Cardiac muscle cell (in vitro differentiated cells and primary cell): ENCODE results near the gene TMEM191C. TPM values are rescaled to one million over a fixed set of nuclear protein-coding genes. Genes with fewer than 3 reads are reported as not detected.
"Not testable (repeated sequence)": the region's sequence is repeated elsewhere in the genome, so short reads cannot be mapped to it uniquely, and the experiment has no call there.

Source experiments
- DNase-seq, 2 donors: peaks; one replicate each; pipeline versions ENCODE4 v3.0.0 to v3.0.0-alpha.2; 2010 to 2017; ENCODE audit warnings: low read depth in 1 of 2, low spot score in 1 of 2
- H3K27ac ChIP-seq: fragments of 200-600 bp; sonication (generic); 2 replicates; pipeline ENCODE4 v1.5.1; 2016
- H3K27me3 ChIP-seq: fragments of 200-600 bp; sonication (generic); 2 replicates; pipeline ENCODE4 v1.6.0; 2016; ENCODE audit warnings: control low read depth
- H3K36me3 ChIP-seq: fragments of 200-600 bp; sonication (generic); 2 replicates; pipeline ENCODE4 v1.5.1; 2016; ENCODE audit warnings: control low read depth
- H3K4me1 ChIP-seq: fragments of 200-600 bp; sonication (generic); 2 replicates; pipeline ENCODE4 v1.8.1; 2017; ENCODE audit warnings: low read depth, mild to moderate bottlenecking, mixed run types
- H3K4me3 ChIP-seq: fragments of 200-600 bp; sonication (generic); 2 replicates; pipeline ENCODE4 v1.5.1; 2016; ENCODE audit warnings: mild to moderate bottlenecking
- H3K9me3 ChIP-seq: fragments of 200-600 bp; sonication (generic); 2 replicates; pipeline ENCODE4 v1.5.1; 2017; ENCODE audit warnings: low read depth, mild to moderate bottlenecking, control low read depth
- CTCF ChIP-seq: IDR thresholded peaks from 2 replicates; pipeline ENCODE4 v1.5.1; 2012; ENCODE audit warnings: low read depth, mild to moderate bottlenecking, low read length
- polyA plus RNA-seq: library from polyadenylated mRNA; unstranded; fragments of >200 nt; fragmentation: Nextera tagmentation; extraction: Ambion mirVana; gene quantifications from 2 replicates; pipeline ENCODE4 v1.2.1, GENCODE V29; 2016
- total RNA-seq: library from RNA; depleted of rRNA; stranded (reverse); fragments of >200 nt; gene quantifications from 2 replicates; pipeline ENCODE4 v1.2.3, GENCODE V29; 2016

Gene TMEM191C
- total and polyA plus RNA-seq, 2 experiments from 2014 or later, result 11.3 to 13.8 TPM

- no peak overlapping the region for H3K4me3 ChIP-seq
- H3K36me3 ChIP-seq, result no peaks in the 10 kb centered on the region
- no peaks in the 10 kb centered on the region for H3K4me1 ChIP-seq
- H3K27ac ChIP-seq, result no peak overlapping the region
- H3K9me3 ChIP-seq, result no peaks in the 10 kb centered on the region
- TF ChIP-seq CTCF, result no peak
- no peak for DNase-seq
- H3K27me3 ChIP-seq, result no peaks in the 10 kb centered on the region
These were observed 11.7 kb upstream of the TMEM191C start for GRCh38 chr22:21455334-21456089.

GRCh38 chr22:21457023-21457787 is 10.0 kb upstream of the TMEM191C start:
- Histone ChIP-seq H3K27ac (peak overlapping the region; percentile 48), H3K9me3 (no peaks in the 10 kb centered on the region), H3K27me3 (no peaks in the 10 kb centered on the region), H3K36me3 (no peaks in the 10 kb centered on the region), H3K4me1 (no peaks in the 10 kb centered on the region), H3K4me3 (no peak overlapping the region)
- TF ChIP-seq CTCF, result no peak
- DNase-seq, result no peak

GRCh38 chr22:21462672-21463071 is 4.5 kb upstream of the TMEM191C start:
- H3K9me3 ChIP-seq, DNase-seq, H3K27me3 ChIP-seq, H3K4me3 ChIP-seq, H3K27ac ChIP-seq, H3K4me1 ChIP-seq, H3K36me3 ChIP-seq: not testable (repeated sequence)

GRCh38 chr22:21468194-21469096 is 1.3 kb downstream of the TMEM191C start:
- H3K36me3 ChIP-seq, H3K27ac ChIP-seq, H3K27me3 ChIP-seq, H3K4me1 ChIP-seq, H3K9me3 ChIP-seq: not testable (repeated sequence)
- DNase-seq, result peak; percentile 71 to 84
- H3K4me3 ChIP-seq, result peak overlapping the region; percentile 22

GRCh38 chr22:21469097-21469994 is 2.2 kb downstream of the TMEM191C start:
- not testable (repeated sequence) for H3K36me3 ChIP-seq, H3K9me3 ChIP-seq, H3K4me3 ChIP-seq, H3K27me3 ChIP-seq, H3K4me1 ChIP-seq, H3K27ac ChIP-seq, DNase-seq

GRCh38 chr22:21472984-21473383 is 5.8 kb downstream of the TMEM191C start:
- not testable (repeated sequence) for DNase-seq, H3K36me3 ChIP-seq, H3K9me3 ChIP-seq

GRCh38 chr22:21473664-21474063 is 6.5 kb downstream of the TMEM191C start:
- H3K4me3 ChIP-seq, H3K9me3 ChIP-seq, H3K27me3 ChIP-seq, H3K27ac ChIP-seq, H3K36me3 ChIP-seq, DNase-seq, H3K4me1 ChIP-seq: not testable (repeated sequence)

More at GRCh38 chr22:21472984-21473383, 5.8 kb downstream of the TMEM191C start:
- H3K27me3 ChIP-seq, H3K4me1 ChIP-seq, H3K27ac ChIP-seq, H3K4me3 ChIP-seq: not testable (repeated sequence)

GRCh38 chr22:21484039-21484438 is 16.9 kb downstream of the TMEM191C start:
- not testable (repeated sequence) for H3K4me3 ChIP-seq, H3K27me3 ChIP-seq, H3K9me3 ChIP-seq, H3K36me3 ChIP-seq, DNase-seq, H3K4me1 ChIP-seq
- H3K27ac ChIP-seq, result peak overlapping the region; percentile 51

- not testable (repeated sequence) for H3K4me3 ChIP-seq, H3K36me3 ChIP-seq, H3K27me3 ChIP-seq, H3K4me1 ChIP-seq, H3K9me3 ChIP-seq, H3K27ac ChIP-seq, DNase-seq
These were observed 20.5 kb downstream of the TMEM191C start for GRCh38 chr22:21487723-21488122.

GRCh38 chr22:21489149-21489680 is 22.0 kb downstream of the TMEM191C start:
- not testable (repeated sequence) for H3K36me3 ChIP-seq, DNase-seq, H3K27me3 ChIP-seq, H3K4me3 ChIP-seq, H3K27ac ChIP-seq, H3K9me3 ChIP-seq, H3K4me1 ChIP-seq
